Kidney epithelial cell (primary cell): ENCODE measurements around the gene WBP4. TPM values are rescaled to one million over a fixed set of nuclear protein-coding genes. Genes with fewer than 3 reads are reported as not detected.

Source experiments
- DNase-seq: peaks from one replicate; pipeline ENCODE4 v3.0.0-alpha.2; 2010; ENCODE audit warnings: low read depth
- H3K27me3 ChIP-seq: 2 replicates; pipeline ENCODE4 v1.6.0; 2011; ENCODE audit warnings: low read length; ENCODE audit not compliant: control insufficient read depth, insufficient read depth
- H3K36me3 ChIP-seq: 2 replicates; pipeline ENCODE4 v1.5.1; 2011; ENCODE audit warnings: low read length; ENCODE audit not compliant: control insufficient read depth, insufficient read depth
- H3K4me3 ChIP-seq: 2 replicates; pipeline ENCODE4 v1.5.1; 2011; ENCODE audit warnings: low read depth, mild to moderate bottlenecking, control low read depth, low read length
- CTCF ChIP-seq: IDR thresholded peaks from 2 replicates; pipeline ENCODE4 v1.5.1; 2011; ENCODE audit warnings: mild to moderate bottlenecking, moderate library complexity, low read length, control low read depth, inconsistent platforms; ENCODE audit not compliant: insufficient read depth, poor library complexity, severe bottlenecking
- total RNA-seq: library from RNA; depleted of rRNA; stranded (reverse); fragments of >200 nt; gene quantifications from 2 replicates; pipeline ENCODE4 v1.2.3, GENCODE V29; 2015

Gene WBP4
- total RNA-seq, 1 donor from 2014 or later, result 13.8 TPM

GRCh38 chr13:41064493-41064892 lies 3.2 kb downstream of the WBP4 start:
- Histone ChIP-seq H3K27me3 (no peaks in the 10 kb centered on the region), H3K36me3 (no peaks in the 10 kb centered on the region), H3K4me3 (no peak overlapping the region)
- TF ChIP-seq CTCF, result no peak
- DNase-seq, result no peak

DNA sequence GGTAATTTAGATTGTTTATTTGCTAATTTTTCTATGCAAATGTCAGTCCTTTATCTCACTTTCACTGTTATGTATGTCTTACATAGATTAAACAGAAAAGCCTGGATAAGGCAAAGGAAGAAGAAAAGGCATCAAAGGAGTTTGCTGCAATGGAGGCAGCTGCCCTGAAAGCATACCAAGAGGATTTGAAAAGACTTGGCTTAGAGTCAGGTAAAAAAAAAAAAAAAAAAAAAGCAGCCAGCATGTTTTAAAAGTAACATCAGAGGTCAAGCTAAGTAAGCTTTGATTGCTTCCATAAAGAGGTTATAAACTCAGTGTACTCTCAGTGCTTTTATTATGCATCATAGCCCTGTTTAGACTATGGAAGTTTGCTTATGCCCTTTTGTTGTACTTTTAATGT lies 3.8 kb downstream of the WBP4 start:
- H3K27me3 ChIP-seq, result no peaks in the 10 kb centered on the region
- no peaks in the 10 kb centered on the region for H3K36me3 ChIP-seq
- H3K4me3 ChIP-seq, result no peak overlapping the region
- no peak for TF ChIP-seq CTCF
- no peak for DNase-seq

DNA sequence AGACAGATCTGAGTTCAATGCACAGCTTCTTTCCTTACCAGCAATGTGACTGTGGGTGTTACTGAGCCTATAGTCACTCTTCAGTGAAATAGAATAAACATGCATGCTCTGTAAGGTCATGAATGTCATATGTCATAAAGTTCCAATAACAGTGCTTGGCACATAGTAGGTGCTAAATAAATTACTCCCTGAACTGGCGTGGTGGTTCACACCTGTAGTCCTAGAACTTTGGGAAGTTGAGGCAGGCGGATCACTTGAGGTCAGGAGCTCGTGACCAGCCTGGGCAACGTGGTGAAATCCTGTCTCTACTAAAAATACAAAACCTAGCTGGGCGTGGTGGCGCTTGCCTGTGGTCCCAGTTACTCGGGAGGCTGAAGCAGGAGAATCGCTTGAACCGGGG lies 13.2 kb downstream of the WBP4 start:
- Histone ChIP-seq H3K27me3 (no peaks in the 10 kb centered on the region), H3K36me3 (no peaks in the 10 kb centered on the region), H3K4me3 (no peak overlapping the region)
- DNase-seq, result no peak
- no peak for TF ChIP-seq CTCF

GRCh38 chr13:41075034-41075433 lies 13.7 kb downstream of the WBP4 start:
- no peaks in the 10 kb centered on the region for H3K36me3 ChIP-seq
- H3K4me3 ChIP-seq, result no peak overlapping the region
- peak; percentile 49 for TF ChIP-seq CTCF
- H3K27me3 ChIP-seq, result no peaks in the 10 kb centered on the region
- no peak for DNase-seq

DNA sequence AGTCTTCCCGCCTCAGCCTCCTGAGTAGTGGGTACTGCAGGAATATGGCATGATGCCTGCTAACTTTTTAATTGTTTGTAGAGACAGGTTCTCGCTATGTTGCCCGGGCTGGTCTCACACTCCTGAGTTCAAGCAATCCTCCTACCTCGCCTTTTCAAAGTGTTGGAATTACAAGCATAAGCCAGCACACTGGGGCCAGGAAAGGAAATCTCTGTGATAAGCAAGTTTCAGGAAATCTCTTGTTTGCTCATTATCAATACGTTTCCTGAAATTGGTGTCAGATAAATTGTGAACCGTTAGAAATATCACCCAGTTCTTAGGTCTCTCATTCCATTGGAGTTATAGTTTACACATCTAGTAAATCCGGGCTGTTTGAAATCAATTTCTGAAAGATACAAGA lies 14.2 kb downstream of the WBP4 start:
- no peak overlapping the region for H3K4me3 ChIP-seq
- no peaks in the 10 kb centered on the region for H3K36me3 ChIP-seq
- TF ChIP-seq CTCF, result no peak
- DNase-seq, result no peak
- no peaks in the 10 kb centered on the region for H3K27me3 ChIP-seq

GRCh38 chr13:41077475-41077874 lies 16.2 kb downstream of the WBP4 start:
- no peak overlapping the region for H3K4me3 ChIP-seq
- H3K27me3 ChIP-seq, result no peaks in the 10 kb centered on the region
- DNase-seq, result no peak
- H3K36me3 ChIP-seq, result no peaks in the 10 kb centered on the region
- no peak for TF ChIP-seq CTCF
